Urothelium cell line (cell line): ENCODE data around the gene CITED1.
"Not testable (repeated sequence)": the region's sequence is repeated elsewhere in the genome, so short reads cannot be mapped to it uniquely, and the experiment has no call there.

Experiments
- DNase-seq: peaks from one replicate; pipeline ENCODE4 v3.0.0; 2011; ENCODE audit warnings: low spot score, mixed read lengths
- FAIRE-seq: peaks from 2 replicates; lab custom pipeline; 2011; peaks lifted over from hg19 to GRCh38; lab: Jason Lieb, UNC

The CITED1 gene, protein sequence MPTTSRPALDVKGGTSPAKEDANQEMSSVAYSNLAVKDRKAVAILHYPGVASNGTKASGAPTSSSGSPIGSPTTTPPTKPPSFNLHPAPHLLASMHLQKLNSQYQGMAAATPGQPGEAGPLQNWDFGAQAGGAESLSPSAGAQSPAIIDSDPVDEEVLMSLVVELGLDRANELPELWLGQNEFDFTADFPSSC

DNA sequence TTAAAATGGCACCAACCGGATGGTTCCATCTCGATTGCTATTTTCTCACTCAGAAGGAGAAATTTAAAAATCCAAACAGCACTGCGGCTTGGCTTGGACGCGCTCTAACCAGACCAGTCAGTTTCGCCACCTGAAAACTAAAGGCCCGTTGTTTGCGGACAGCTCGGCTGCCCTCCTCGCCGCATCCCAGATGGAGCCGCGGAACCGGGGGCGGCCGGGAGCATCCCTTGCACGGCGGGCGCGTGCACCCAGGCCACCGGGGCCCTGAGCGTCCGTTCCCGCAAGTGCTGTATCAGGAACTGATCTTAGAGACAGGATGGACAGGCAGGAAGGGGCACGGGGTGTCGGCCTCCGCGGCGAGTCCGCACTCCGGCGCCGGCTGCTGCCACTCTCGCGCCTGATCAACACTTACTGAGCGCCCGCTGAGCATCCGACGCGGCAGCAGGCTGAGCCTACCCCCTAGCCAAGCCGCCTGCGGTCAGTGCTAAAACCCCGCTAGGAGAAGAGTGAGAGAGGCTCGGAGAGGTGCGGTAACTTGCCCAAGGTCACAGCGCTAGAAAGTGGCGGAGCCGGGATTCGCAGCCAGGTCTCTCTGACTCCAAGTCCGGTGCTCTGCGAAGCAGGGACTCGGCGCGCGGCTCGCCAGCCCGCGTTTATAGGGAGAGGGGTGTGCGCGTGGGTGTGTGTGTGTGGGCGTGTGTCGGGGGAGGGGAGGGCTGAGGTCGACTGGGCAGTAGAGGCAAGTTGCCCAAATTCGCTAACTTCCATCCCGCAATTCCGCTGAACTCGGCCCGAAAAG is at the start of gene CITED1:
Gene CITED1, minus strand, starts transcription at position 629 of the 799 bp plus-strand sequence. CDS start 3,045 bp downstream, outside the sequence.
- FAIRE-seq, result no peak
- peak; percentile 20 for DNase-seq

DNA sequence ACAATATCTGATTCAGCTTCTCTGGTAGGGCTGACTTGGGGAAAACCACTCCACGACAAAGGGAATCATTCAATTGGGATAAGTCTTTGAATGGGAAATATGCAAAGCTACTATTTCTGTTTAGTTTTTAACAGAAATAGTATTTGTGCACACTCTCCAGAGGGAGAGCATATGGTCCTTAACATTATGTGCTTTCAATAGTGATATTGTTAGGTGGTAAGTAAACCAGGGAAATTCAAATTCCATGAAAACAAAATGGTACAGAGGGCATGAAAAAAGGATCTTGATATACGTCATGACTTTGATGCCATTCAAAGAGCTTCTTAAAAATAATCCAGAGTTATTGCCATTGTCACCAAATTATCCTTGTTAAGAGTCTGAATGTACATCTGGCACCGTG is 47.1 kb upstream of the CITED1 start:
- FAIRE-seq, result no peak
- no peak for DNase-seq

DNA sequence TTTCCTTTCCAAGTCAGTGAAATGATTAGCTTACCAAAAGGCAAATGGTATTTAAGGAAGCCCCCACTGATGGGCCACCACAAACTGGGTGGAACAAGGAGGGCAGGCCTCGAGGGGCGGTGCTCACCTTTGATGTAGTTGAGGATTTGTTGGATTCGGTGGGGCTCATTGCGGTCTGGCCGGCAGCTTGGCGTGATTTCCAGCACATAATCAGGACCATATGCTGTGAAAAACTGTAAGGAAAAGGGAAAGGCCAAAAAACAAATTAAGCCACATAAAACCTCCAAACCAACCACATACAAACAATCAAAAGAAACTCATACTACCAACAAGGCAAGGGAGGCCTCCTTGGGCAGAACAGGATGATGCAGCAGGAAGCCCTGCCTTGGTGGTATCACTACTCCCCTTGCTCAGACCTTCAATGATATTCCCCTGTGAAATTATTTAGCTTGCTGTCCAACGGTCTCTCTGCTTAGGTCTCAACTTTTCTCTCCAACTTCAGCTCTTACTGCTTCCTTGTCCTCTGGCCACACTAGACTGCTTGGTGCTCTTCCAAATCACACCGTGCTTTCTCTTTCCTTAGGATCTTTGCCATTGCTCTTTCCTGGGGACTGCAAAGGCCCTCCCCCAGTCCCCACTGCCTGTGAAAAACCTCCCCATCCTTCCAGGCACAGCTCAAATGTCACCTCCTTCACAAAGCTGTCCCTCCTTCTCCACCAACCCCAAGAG is 46.1 kb upstream of the CITED1 start:
- FAIRE-seq, result no peak
- DNase-seq, result no peak

- no peak for FAIRE-seq
- DNase-seq, result no peak
These were observed 43.5 kb upstream of the CITED1 start for GRCh38 chrX:72349190-72349589.

- FAIRE-seq (no peak), DNase-seq (no peak)
These were observed 42.7 kb upstream of the CITED1 start for GRCh38 chrX:72348247-72348979.

GRCh38 chrX:72347366-72347765 is 41.7 kb upstream of the CITED1 start:
- FAIRE-seq (no peak), DNase-seq (no peak)

GRCh38 chrX:72346302-72346949 is 40.7 kb upstream of the CITED1 start:
- no peak for DNase-seq
- no peak for FAIRE-seq

- FAIRE-seq (no peak), DNase-seq (no peak)
These were observed 34.9 kb upstream of the CITED1 start for GRCh38 chrX:72340626-72341025.

DNA sequence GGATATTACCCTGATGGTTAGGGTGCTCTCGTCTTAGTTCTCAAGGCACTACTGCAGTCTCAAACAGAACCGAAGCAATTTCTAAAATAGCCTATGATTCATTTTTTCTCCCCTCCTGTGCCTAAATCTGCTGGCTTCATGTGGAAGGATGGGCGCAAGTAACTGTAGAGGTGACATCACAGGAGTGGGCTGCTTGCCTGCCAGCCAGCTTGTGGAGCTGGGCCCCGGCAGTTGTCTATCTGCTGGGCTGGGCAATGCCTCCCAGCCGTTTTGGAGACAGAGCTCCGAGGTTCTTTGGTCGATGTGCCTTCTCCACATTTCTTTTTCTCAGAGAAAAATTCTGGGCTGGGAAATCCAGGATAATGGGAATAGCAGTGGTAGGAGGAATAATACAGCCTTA is 34.3 kb upstream of the CITED1 start:
- DNase-seq (no peak), FAIRE-seq (no peak)

- no peak for FAIRE-seq
- no peak for DNase-seq
These were observed 24.4 kb upstream of the CITED1 start for GRCh38 chrX:72330131-72330530.

DNA sequence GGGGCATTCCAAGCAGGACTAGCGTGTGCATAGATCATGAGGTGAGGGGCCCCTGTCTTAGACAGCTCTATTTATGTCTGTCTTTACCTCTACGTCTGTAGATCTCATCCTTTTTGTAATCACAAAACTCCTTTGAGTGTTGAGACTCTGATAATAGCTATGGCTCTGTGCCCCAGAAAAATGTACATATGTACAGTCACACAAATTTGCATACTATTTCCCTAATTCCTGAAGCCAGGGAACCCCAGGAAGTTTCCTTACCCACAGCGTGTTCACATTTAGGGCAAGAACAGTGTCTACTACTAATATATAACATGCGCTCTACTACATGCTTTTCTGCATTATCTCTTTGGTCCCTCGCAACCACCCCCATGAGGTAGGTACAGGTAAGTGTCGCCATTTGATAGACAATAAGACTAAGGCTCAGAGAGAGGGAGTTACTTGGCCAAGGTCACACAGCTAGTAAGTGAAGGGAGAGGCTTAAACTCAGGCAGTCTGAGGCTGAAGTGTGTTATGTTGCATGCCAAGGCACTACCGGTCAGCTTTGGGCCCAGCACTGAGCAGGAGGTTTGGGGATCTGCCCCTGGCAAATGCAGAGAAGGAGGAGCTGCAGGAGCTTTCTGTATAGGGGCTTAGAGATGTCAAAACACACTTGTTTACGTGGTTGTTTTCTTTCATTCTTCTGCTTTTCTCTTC is 21.0 kb upstream of the CITED1 start:
- DNase-seq (no peak), FAIRE-seq (no peak)

GRCh38 chrX:72319651-72320050 is 13.9 kb upstream of the CITED1 start:
- not testable (repeated sequence) for FAIRE-seq

DNA sequence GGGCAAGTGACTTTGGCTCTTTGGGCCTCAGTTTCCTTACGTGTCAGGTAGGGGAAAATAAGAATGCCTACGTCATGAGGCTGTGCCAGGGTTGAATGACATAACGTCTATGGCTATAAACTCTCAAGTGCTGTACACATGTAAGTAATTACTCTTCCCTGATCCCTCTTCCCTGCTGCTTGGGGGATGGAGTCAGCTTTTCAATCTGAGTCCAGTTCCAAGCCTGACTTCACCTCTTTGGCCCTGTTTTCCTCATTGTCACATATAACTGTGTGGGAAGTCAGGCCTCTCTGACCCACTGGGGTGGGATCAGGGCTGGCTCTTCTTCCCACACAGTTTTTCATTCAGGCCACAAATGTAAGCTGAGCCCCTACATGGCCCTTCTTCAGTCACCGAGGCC is 11.4 kb upstream of the CITED1 start:
- FAIRE-seq (no peak), DNase-seq (no peak)

More at GRCh38 chrX:72319651-72320050, 13.9 kb upstream of the CITED1 start:
- DNase-seq, result not testable (repeated sequence)

- FAIRE-seq, result no peak
- no peak for DNase-seq
These were observed 10.8 kb upstream of the CITED1 start for GRCh38 chrX:72316408-72317110.

DNA sequence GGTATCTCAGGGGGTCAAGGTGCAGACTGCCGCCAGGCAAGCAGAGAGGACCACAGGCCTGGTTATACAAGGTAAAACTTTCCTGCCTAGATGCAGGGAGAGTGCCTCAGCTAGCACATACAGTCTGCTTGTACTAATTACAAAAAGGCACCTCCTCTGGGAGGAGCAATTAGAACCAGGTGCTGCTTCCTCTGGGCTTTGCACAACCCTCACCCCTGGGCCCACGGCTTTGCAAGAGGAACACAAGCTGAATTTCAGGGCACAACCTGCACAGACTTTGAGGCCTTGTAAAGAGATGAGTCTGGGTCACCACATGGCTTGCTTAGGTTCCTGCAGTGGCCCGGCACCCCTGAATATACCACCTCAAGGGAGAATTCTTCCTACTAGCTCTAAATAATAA is 9.2 kb upstream of the CITED1 start:
- FAIRE-seq (no peak), DNase-seq (no peak)

- DNase-seq, result no peak
These were observed 8.3 kb upstream of the CITED1 start for GRCh38 chrX:72313707-72314641.

DNA sequence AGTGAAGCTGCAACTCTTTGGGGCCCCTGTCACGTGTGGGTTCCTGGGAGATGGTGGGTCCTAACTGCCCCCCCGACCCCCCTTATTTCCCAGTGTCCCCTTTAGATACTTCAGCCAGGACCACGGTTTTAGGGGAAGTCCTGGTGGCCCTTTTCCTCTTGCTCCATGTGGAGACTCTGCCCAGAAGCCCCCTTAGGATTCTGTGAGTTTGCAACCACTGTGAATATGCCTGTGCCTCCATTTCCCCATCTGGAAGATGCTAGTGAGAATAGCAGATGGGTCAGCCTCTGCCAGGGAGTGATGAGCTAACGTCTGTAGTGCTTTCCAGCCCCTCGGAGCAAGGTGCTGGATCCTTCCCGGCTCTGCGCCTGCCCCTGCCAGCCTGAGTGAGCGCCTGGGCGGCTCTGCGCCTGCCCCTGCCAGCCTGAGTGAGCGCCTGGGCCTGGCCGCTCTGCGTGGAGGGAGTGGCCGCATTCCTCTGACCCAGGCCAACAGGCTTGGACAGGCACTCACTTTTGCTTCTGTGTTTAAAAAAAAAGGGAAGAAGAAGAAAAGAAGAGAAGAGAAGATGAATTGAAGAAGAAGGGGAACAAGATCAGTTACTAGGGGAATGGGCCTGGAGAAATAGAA is 6.7 kb upstream of the CITED1 start:
- DNase-seq (no peak), FAIRE-seq (no peak)

More at GRCh38 chrX:72313707-72314641, 8.3 kb upstream of the CITED1 start:
- no peak for FAIRE-seq
